VCaP (cell line): ENCODE results near the gene MST1.

Experiments
- H3K27ac ChIP-seq: fragments of 450-650 bp; 2 replicates; pipeline ENCODE4 v1.5.1; 2017
- CTCF ChIP-seq: fragments of 450-650 bp; conservative IDR thresholded peaks from 2 replicates; pipeline ENCODE4 v1.5.1; 2017; ENCODE audit warnings: mild to moderate bottlenecking, moderate library complexity

MST1 gene

GRCh38 chr3:49665822-49666519 is 23.3 kb downstream of the MST1 start:
- no peak for TF ChIP-seq CTCF
- 0 out of 2 replicates have a peak overlapping the region, but pooled peaks have one; percentile 14 for H3K27ac ChIP-seq

- no peak overlapping the region for H3K27ac ChIP-seq
- TF ChIP-seq CTCF: no peak
Observed at GRCh38 chr3:49664300-49664699, 25.0 kb downstream of the MST1 start.

- H3K27ac ChIP-seq: no peak overlapping the region
- TF ChIP-seq CTCF: no peak
Observed at GRCh38 chr3:49663831-49664230, 25.4 kb downstream of the MST1 start.

- H3K27ac ChIP-seq: no peak overlapping the region
- TF ChIP-seq CTCF: no peak
Observed at GRCh38 chr3:49662720-49663413, 26.4 kb downstream of the MST1 start.

DNA sequence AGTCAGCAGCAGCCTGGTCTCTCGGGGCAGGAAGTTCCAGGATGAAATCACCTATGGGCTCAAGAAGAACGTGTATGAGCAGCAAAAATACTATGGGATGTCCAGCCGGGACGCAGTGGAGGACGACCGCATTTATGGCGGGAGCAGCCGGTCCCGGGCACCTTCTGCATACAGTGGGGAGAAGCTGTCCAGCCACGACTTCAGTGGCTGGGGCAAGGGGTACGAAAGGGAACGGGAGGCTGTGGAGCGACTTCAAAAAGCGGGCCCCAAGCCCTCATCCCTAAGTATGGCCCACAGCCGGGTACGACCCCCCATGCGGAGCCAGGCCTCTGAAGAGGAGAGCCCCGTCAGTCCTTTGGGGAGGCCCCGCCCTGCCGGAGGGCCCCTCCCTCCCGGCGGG is 27.3 kb downstream of the MST1 start:
- H3K27ac ChIP-seq: no peak overlapping the region
- TF ChIP-seq CTCF: no peak

- no peak for TF ChIP-seq CTCF
- H3K27ac ChIP-seq: no peak overlapping the region
Observed at GRCh38 chr3:49661281-49661680, 28.0 kb downstream of the MST1 start.

- no peak overlapping the region for H3K27ac ChIP-seq
- TF ChIP-seq CTCF: no peak
Observed at GRCh38 chr3:49659756-49660155, 29.5 kb downstream of the MST1 start.
